HFF-Myc (cell line): ENCODE measurements around the gene WDR93.
"Not testable (repeated sequence)": the region's sequence is repeated elsewhere in the genome, so short reads cannot be mapped to it uniquely, and the experiment has no call there.

Experiments
- DNase-seq: peaks from one replicate; pipeline ENCODE4 v3.0.0-alpha.2; 2011; ENCODE audit warnings: low read depth; ENCODE audit errors: extremely low read depth
- H3K4me3 ChIP-seq: replicated peaks from 2 replicates; pipeline ENCODE4 v1.5.1; 2011; ENCODE audit warnings: low read depth, mild to moderate bottlenecking, control low read depth, low read length
- TF ChIP-seq, protein P1 (sequence below): IDR thresholded peaks from 2 replicates; pipeline ENCODE4 v1.5.1; 2012; ENCODE audit warnings: mild to moderate bottlenecking, low read depth, low read length, control low read depth; ENCODE audit errors: missing control alignments

The WDR93 gene

DNA sequence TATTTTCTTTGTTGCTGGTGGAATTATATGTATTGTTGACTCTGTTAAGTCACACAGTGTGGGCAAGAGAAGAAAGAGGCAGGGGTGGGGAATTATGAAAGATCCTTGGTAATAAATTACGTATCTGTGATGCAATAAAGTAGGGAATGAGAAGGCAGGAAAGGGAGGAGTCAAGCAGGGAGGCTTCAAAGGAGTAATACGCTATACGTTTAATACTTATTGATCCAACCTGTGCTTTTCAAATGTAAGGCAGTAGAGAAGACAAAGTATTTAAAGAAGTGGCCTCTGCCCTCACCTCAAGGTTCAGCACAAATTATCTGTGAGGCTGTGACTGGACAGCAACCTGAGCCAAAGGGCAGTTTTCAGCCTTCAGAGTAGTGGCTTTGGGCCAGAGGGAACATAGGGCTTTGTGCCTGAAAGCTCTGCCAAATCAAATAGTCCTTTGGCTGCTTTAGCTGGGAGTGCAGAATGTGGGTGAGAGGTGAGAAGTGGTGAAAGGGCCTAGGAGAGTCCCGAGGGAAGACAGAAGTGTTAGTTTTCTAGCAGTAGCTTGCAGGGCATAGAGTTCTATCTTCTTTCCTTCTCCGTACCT is 10.2 kb upstream of the WDR93 start:
- no peak for DNase-seq
- TF ChIP-seq, protein P1, sequence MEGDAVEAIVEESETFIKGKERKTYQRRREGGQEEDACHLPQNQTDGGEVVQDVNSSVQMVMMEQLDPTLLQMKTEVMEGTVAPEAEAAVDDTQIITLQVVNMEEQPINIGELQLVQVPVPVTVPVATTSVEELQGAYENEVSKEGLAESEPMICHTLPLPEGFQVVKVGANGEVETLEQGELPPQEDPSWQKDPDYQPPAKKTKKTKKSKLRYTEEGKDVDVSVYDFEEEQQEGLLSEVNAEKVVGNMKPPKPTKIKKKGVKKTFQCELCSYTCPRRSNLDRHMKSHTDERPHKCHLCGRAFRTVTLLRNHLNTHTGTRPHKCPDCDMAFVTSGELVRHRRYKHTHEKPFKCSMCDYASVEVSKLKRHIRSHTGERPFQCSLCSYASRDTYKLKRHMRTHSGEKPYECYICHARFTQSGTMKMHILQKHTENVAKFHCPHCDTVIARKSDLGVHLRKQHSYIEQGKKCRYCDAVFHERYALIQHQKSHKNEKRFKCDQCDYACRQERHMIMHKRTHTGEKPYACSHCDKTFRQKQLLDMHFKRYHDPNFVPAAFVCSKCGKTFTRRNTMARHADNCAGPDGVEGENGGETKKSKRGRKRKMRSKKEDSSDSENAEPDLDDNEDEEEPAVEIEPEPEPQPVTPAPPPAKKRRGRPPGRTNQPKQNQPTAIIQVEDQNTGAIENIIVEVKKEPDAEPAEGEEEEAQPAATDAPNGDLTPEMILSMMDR, result no peak
- H3K4me3 ChIP-seq, result no peak overlapping the region

DNA sequence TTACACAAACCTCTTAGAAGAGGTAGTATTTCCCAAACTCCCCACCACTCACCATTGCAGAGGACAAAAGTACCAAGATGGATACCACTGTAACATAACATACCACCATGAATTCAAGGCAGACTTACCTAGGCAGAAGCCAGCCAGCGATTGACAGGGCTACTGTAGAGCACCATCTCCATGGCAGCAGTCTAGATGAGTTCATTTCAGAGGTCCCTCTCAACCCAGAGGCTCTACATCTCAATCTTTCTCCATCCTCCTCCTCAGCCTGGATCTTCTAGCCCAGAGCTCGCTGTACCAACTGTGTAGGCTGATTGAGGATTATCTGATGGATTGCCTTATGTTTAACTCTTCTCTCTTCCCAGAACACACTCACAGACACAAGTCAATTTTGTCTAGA is 9.5 kb upstream of the WDR93 start:
- DNase-seq, result no peak
- TF ChIP-seq, protein P1, result no peak
- H3K4me3 ChIP-seq, result no peak overlapping the region

DNA sequence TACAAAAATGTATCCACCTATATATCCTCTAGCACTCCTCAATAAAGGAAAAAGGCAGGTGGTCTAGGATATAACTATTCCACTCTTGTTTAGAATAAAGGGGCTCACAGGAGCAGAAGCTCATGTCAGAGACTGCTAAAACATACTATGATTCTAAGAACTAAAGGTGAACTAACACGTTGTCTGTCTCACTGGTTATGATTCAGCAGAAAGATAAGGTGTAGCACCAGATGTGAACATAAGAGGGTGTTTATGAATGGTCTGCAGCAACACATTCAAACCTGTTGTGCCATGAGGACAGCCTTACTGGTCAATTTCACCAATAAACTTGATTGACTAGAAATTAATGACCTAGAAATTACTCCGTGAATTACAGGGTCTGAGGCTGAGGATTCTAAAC is 4.6 kb upstream of the WDR93 start:
- TF ChIP-seq, protein P1, result no peak
- H3K4me3 ChIP-seq, result no peak overlapping the region
- DNase-seq, result no peak

DNA sequence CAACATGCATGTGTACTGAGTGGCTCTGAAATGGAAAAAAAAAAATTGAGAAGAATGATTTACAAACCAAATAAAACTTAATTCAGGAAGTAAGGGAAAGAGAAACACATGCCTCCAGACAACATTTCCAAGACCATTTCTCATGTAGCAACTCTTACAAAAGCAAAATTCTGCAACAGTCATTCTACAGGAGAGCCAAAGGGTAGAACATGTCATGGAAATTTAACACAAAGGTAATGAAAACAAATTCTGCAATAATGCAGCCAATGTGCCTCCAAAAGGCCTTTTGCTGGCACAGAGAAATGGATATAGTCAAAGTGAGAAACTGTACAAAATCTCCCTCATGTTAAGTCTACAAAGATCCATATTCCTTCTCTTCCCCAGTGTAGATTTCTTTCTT is 4.1 kb upstream of the WDR93 start:
- TF ChIP-seq, protein P1, result no peak
- no peak overlapping the region for H3K4me3 ChIP-seq
- no peak for DNase-seq

DNA sequence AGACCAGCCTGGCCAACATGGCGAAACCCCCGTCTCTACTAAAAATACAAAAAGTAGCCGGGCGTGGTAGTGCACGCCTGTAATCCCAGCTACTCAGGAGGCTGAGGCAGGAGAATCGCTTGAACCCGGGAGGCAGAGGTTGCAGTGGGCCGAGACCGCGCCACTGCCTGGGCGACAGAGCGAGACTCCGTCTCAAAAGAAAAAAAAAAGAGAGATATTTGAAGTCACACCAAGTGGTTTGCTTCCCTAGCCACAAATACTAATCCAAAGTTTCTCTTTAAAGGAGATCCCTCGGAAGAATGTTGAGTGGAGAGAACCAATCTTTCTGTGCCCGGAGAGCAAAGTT is 708 bp upstream of the WDR93 start:
- not testable (repeated sequence) for DNase-seq
- peak overlapping the region; percentile 90 for H3K4me3 ChIP-seq

DNA sequence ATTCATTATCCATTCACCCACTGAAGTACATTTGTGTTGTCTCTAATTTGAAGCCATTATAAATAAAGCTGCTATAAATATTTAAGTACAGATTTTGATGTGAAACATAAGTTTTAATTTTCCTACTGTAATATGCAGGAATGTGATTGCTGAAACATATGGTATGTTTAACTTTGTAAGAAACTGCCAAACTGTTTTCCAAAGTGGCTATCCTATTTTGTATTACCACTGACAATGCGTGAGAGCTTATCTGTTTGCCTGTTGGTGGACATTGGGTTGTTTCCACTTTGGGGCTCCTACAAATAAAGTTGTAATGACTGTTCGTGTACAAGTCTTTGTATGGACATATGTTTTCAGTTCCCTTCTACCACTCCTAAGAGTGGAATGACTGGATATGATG is 2.5 kb downstream of the WDR93 start:
- TF ChIP-seq, protein P1, result no peak
- no peak overlapping the region for H3K4me3 ChIP-seq
- DNase-seq, result no peak

DNA sequence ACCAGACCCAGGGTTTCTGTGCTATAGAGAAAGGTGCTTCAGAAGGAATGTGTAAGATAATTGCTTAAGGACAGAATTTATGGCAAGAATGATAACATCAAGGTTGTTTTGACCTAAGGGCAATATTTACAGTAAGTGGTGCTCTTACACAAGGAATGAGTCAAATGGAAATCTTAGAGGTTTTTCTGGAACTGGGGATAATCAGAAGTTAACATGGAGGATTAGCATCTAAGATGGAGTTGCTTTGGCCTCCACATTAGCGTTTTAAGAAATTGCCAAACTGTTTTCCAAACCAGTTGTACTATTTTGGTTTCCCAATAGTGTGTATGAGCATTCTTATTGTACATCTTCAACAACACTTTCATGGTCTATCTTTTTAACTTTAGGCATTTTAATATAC is 3.1 kb downstream of the WDR93 start:
- TF ChIP-seq, protein P1, result no peak
- no peak overlapping the region for H3K4me3 ChIP-seq
- no peak for DNase-seq
